HCT116 (cell line): ENCODE data around the gene JUN.

Source experiments
- ATF3 ChIP-seq: IDR thresholded peaks from 2 replicates; pipeline ENCODE4 v1.6.1; 2012
- CTCF ChIP-seq, 3 experiments: fragments of 200-600 bp in 1 of 3; sonication (generic) in 1 of 3; IDR thresholded peaks in 2 of 3; conservative IDR thresholded peaks in 1 of 3; 2 replicates each; pipeline ENCODE4 v1.5.1; 2012 to 2017; ENCODE audit warnings: low read depth in 2 of 3, low read length in 2 of 3, antibody characterized with exemption in 1 of 3, borderline replicate concordance in 1 of 3, control low read depth in 1 of 3, mild to moderate bottlenecking in 1 of 3, mixed read lengths in 1 of 3, mixed run types in 1 of 3, moderate library complexity in 1 of 3; ENCODE audit not compliant: insufficient read depth in 1 of 3
- JUND ChIP-seq: IDR thresholded peaks from 2 replicates; pipeline ENCODE4 v1.6.1; 2012
- MAX ChIP-seq: IDR thresholded peaks from 2 replicates; pipeline ENCODE4 v1.6.1; 2012
- POLR2A ChIP-seq: IDR thresholded peaks from 2 replicates; pipeline ENCODE4 v1.7.0; 2011; ENCODE audit warnings: borderline replicate concordance; ENCODE audit not compliant: insufficient read depth, insufficient read length; ENCODE audit errors: extremely low read depth
- REST ChIP-seq: IDR thresholded peaks from 2 replicates; pipeline ENCODE4 v1.6.1; 2012; ENCODE audit warnings: low read depth
- SP1 ChIP-seq: IDR thresholded peaks from 2 replicates; pipeline ENCODE4 v1.6.1; 2012; ENCODE audit warnings: low read depth
- SRF ChIP-seq: IDR thresholded peaks from 2 replicates; pipeline ENCODE4 v1.6.1; 2012; ENCODE audit warnings: low read depth
- YY1 ChIP-seq: IDR thresholded peaks from 2 replicates; pipeline ENCODE4 v1.6.1; 2011; ENCODE audit warnings: low read length, low read depth, moderate library complexity, mild to moderate bottlenecking; ENCODE audit not compliant: insufficient replicate concordance; ENCODE audit errors: extremely low read depth
- ZNF274 ChIP-seq: fragments of 200-500 bp; sonication (Bioruptor generic); IDR thresholded peaks from 2 replicates; pipeline ENCODE4 v1.6.1; 2014; ENCODE audit warnings: mild to moderate bottlenecking, low read depth, low read length, inconsistent platforms

GRCh38 chr1:58818075-58818474 is 34.2 kb upstream of the JUN start:
- TF ChIP-seq SP1 (no peak), SRF (no peak), CTCF (IDR thresholded peaks at IDR 0.05 in 2 of 3, conservative IDR thresholded peaks at IDR 0.05 in 1 of 3; ENCODE audit: borderline replicate concordance in 1 of 3, insufficient read depth in 1 of 3, low read depth in 2 of 3, low read length in 2 of 3) (no peak), JUND (no peak), POLR2A (no peak), REST (no peak), ZNF274 (no peak), MAX (no peak), ATF3 (no peak), YY1 (no peak)
